Caco-2 (cell line): ENCODE measurements around the gene ERO1B. TPM values are rescaled to one million over a fixed set of nuclear protein-coding genes. Genes with fewer than 3 reads are reported as not detected.

Experiments
- BruUV-seq: library from RNA; stranded (reverse); fragments of 400-500 nt; replicated peaks from 2 replicates; lab custom pipeline; 2021; lab: Mats Ljungman, UMichigan
- CTCF ChIA-PET: fragments of 300-600 bp; sonication (Branson Sonifier 250); formaldehyde crosslinking; loops from one replicate; lab custom pipeline; 2022; ENCODE audit warnings: antibody characterized with exemption; lab: Charles Lee
- POLR2A ChIA-PET: fragments of 300-600 bp; sonication (Branson Sonifier 250); formaldehyde crosslinking; loops from one replicate; lab custom pipeline; 2022; ENCODE audit warnings: antibody characterized with exemption; lab: Charles Lee
- DNase-seq, 2 experiments: peaks; one replicate each; pipeline versions ENCODE4 v3.0.0 to v3.0.0-alpha.2; 2020 to 2022
- H3K27me3 ChIP-seq: replicated peaks from 2 replicates; pipeline ENCODE4 v1.6.0; 2011; ENCODE audit warnings: low read length; ENCODE audit not compliant: control insufficient read depth, insufficient read depth
- H3K36me3 ChIP-seq: 2 replicates; pipeline ENCODE4 v1.5.1; 2011; ENCODE audit warnings: low read length; ENCODE audit not compliant: control insufficient read depth, insufficient read depth
- H3K4me1 ChIP-seq: fragments of 250-450 bp; sonication (Bioruptor Pico); 2 replicates; pipeline ENCODE4 v1.5.1; 2020; ENCODE audit warnings: mild to moderate bottlenecking
- H3K4me3 ChIP-seq: 2 replicates; pipeline ENCODE4 v1.5.1; 2011; ENCODE audit warnings: low read depth, mild to moderate bottlenecking, control low read depth, low read length
- H3K9me3 ChIP-seq: fragments of 250-450 bp; sonication (Bioruptor Pico); 2 replicates; pipeline ENCODE4 v1.5.1; 2020; ENCODE audit warnings: mild to moderate bottlenecking, moderate library complexity
- H3K27ac Mint-ChIP-seq: one replicate; pipeline ENCODE4 v1.8.0; 2022; ENCODE audit warnings: mixed read lengths; ENCODE audit not compliant: unreplicated experiment
- H3K27me3 Mint-ChIP-seq: one replicate; pipeline ENCODE4 v1.8.0; 2022; ENCODE audit warnings: mixed read lengths; ENCODE audit not compliant: insufficient read depth, unreplicated experiment
- H3K36me3 Mint-ChIP-seq: one replicate; pipeline ENCODE4 v1.8.0; 2022; ENCODE audit warnings: mild to moderate bottlenecking, mixed read lengths; ENCODE audit not compliant: insufficient read depth, unreplicated experiment
- H3K4me1 Mint-ChIP-seq: one replicate; pipeline ENCODE4 v1.8.0; 2022; ENCODE audit warnings: low read depth, mixed read lengths; ENCODE audit not compliant: unreplicated experiment
- H3K4me3 Mint-ChIP-seq: one replicate; pipeline ENCODE4 v1.8.0; 2022; ENCODE audit warnings: mild to moderate bottlenecking, moderate library complexity, mixed read lengths; ENCODE audit not compliant: unreplicated experiment
- H3K9me3 Mint-ChIP-seq: one replicate; pipeline ENCODE4 v1.8.0; 2022; ENCODE audit warnings: mixed read lengths; ENCODE audit not compliant: unreplicated experiment
- CTCF ChIP-seq, 2 experiments: fragments of 200-600 bp in 1 of 2; IDR thresholded peaks; 1 replicate in 1 of 2; 2 replicates in 1 of 2; pipeline versions ENCODE4 v1.5.1 to v1.8.0; 2011 to 2022; ENCODE audit warnings: antibody characterized with exemption in 1 of 2, control low read depth in 1 of 2, inconsistent platforms in 1 of 2, low read depth in 1 of 2, low read length in 1 of 2, mild to moderate bottlenecking in 1 of 2, moderate library complexity in 1 of 2; ENCODE audit not compliant: insufficient read depth in 1 of 2, severe bottlenecking in 1 of 2, unreplicated experiment in 1 of 2
- intact Hi-C: fragments of 100-400 bp; cut with micrococcal nuclease; formaldehyde crosslinking; loops from one replicate; pipeline ENCODE4 v1.10.0; 2022; ENCODE audit not compliant: unreplicated experiment
- total RNA-seq: library from RNA; stranded (reverse); gene quantifications from 2 replicates; pipeline ENCODE4 v1.2.3, GENCODE V29; 2022

ERO1B gene
- total RNA-seq, 1 experiment from 2014 or later, result 2.6 TPM

GRCh38 chr1:236258114-236258622 lies 23.6 kb downstream of the ERO1B start:
- peaks cover 23% of the 10 kb centered on the region for H3K9me3 Mint-ChIP-seq
- H3K27ac Mint-ChIP-seq, result no peak overlapping the region
- intact Hi-C loops, result no loop called here
- no peak for DNase-seq
- ChIA-PET POLR2A (no interaction called here), CTCF (interaction anchor here (0.6 kb wide), 1 partner anchor 44 kb away, joined by 3 read pairs; no protein-coding TSS in a partner anchor)
- H3K4me1 ChIP-seq, result 0 out of 2 replicates have a peak, but pooled peaks cover 4% of the 10 kb centered on the region
- H3K27me3 Mint-ChIP-seq, result peaks cover 3% of the 10 kb centered on the region
- no peak for TF ChIP-seq CTCF (IDR thresholded peaks at IDR 0.05; ENCODE audit: insufficient read depth in 1 of 2, low read depth in 1 of 2, low read length in 1 of 2, severe bottlenecking in 1 of 2, unreplicated experiment in 1 of 2)
- H3K4me3 ChIP-seq, result no peak overlapping the region
- H3K36me3 Mint-ChIP-seq, result no peaks in the 10 kb centered on the region
- H3K36me3 ChIP-seq, result no peaks in the 10 kb centered on the region
- H3K4me3 Mint-ChIP-seq, result no peak overlapping the region
- H3K4me1 Mint-ChIP-seq, result peaks cover 14% of the 10 kb centered on the region
- peaks cover 8% of the 10 kb centered on the region; the same call in 1 of the 2 replicates for H3K9me3 ChIP-seq
- BruUV-seq, result no TSS peak
- H3K27me3 ChIP-seq, result no peaks in the 10 kb centered on the region; the same call in 1 of the 2 replicates

GRCh38 chr1:236257216-236257615 lies 24.5 kb downstream of the ERO1B start:
- CTCF ChIA-PET, result no interaction called here
- POLR2A ChIA-PET, result no interaction called here
- intact Hi-C loops, result no loop called here
- TF ChIP-seq CTCF (IDR thresholded peaks at IDR 0.05; ENCODE audit: insufficient read depth in 1 of 2, low read depth in 1 of 2, low read length in 1 of 2, severe bottlenecking in 1 of 2, unreplicated experiment in 1 of 2), result no peak
- Mint-ChIP-seq H3K27me3 (peaks cover 3% of the 10 kb centered on the region), H3K27ac (no peak overlapping the region), H3K4me1 (peaks cover 14% of the 10 kb centered on the region), H3K36me3 (no peaks in the 10 kb centered on the region), H3K4me3 (no peak overlapping the region), H3K9me3 (peaks cover 23% of the 10 kb centered on the region)
- peaks cover 8% of the 10 kb centered on the region; the same call in 1 of the 2 replicates for H3K9me3 ChIP-seq
- H3K36me3 ChIP-seq, result no peaks in the 10 kb centered on the region
- no TSS peak for BruUV-seq
- 0 out of 2 replicates have a peak, but pooled peaks cover 4% of the 10 kb centered on the region for H3K4me1 ChIP-seq
- H3K4me3 ChIP-seq, result no peak overlapping the region
- DNase-seq, result no peak
- H3K27me3 ChIP-seq, result no peaks in the 10 kb centered on the region; the same call in 1 of the 2 replicates

GRCh38 chr1:236253918-236254637 lies 27.7 kb downstream of the ERO1B start:
- Mint-ChIP-seq H3K36me3 (no peaks in the 10 kb centered on the region), H3K4me3 (no peak overlapping the region), H3K27ac (no peak overlapping the region), H3K27me3 (peaks cover 3% of the 10 kb centered on the region), H3K9me3 (peaks cover 13% of the 10 kb centered on the region), H3K4me1 (peaks cover 4% of the 10 kb centered on the region)
- Histone ChIP-seq H3K36me3 (no peaks in the 10 kb centered on the region), H3K4me1 (0 out of 2 replicates have a peak, but pooled peaks cover 4% of the 10 kb centered on the region), H3K27me3 (no peaks in the 10 kb centered on the region; the same call in 1 of the 2 replicates), H3K4me3 (no peak overlapping the region), H3K9me3 (peaks cover 8% of the 10 kb centered on the region; the same call in 1 of the 2 replicates)
- POLR2A ChIA-PET, result no interaction called here
- BruUV-seq, result no TSS peak
- DNase-seq, result no peak
- intact Hi-C loops, result no loop called here
- CTCF ChIA-PET, result no interaction called here
- TF ChIP-seq CTCF (IDR thresholded peaks at IDR 0.05; ENCODE audit: insufficient read depth in 1 of 2, low read depth in 1 of 2, low read length in 1 of 2, severe bottlenecking in 1 of 2, unreplicated experiment in 1 of 2), result no peak
